Panc1 (cell line): ENCODE results near the gene CES4A. TPM values are rescaled to one million over a fixed set of nuclear protein-coding genes. Genes with fewer than 3 reads are reported as not detected.

Experiments used
- ATAC-seq: fragments of 200-7000 bp; cut with Tn5 transposase; 2 replicates; pipeline ENCODE4 v1.9.1; 2020; ENCODE audit warnings: mild to moderate bottlenecking, moderate library complexity
- BruUV-seq: library from RNA; stranded (reverse); fragments of 400-500 nt; replicated peaks from 2 replicates; lab custom pipeline; 2021; lab: Mats Ljungman, UMichigan
- CTCF ChIA-PET: fragments of 300-600 bp; sonication (Branson Sonifier 250); formaldehyde crosslinking; loops from one replicate; lab custom pipeline; 2022; ENCODE audit warnings: antibody characterized with exemption; lab: Charles Lee
- POLR2A ChIA-PET: fragments of 300-600 bp; sonication (Branson Sonifier 250); formaldehyde crosslinking; loops from one replicate; lab custom pipeline; 2022; ENCODE audit warnings: antibody characterized with exemption; lab: Charles Lee
- DNase-seq: peaks from one replicate; pipeline ENCODE4 v3.0.0-alpha.2; 2010; ENCODE audit warnings: low read depth, low spot score
- H3K27ac ChIP-seq: 2 replicates; pipeline ENCODE4 v1.5.1; 2011; ENCODE audit warnings: mild to moderate bottlenecking, low read length, inconsistent platforms
- H3K27me3 ChIP-seq: fragments of 200-500 bp; sonication (Bioruptor generic); 2 replicates; pipeline ENCODE4 v1.6.0; 2014; ENCODE audit warnings: low read length, inconsistent platforms; ENCODE audit not compliant: control insufficient read depth, insufficient read depth
- H3K36me3 ChIP-seq: fragments of 200-500 bp; sonication (Bioruptor generic); 2 replicates; pipeline ENCODE4 v1.5.1; 2014; ENCODE audit warnings: inconsistent platforms, mild to moderate bottlenecking, low read length, moderate library complexity; ENCODE audit not compliant: control insufficient read depth, insufficient read depth
- H3K4me1 ChIP-seq: 2 replicates; pipeline ENCODE4 v1.5.1; 2011; ENCODE audit warnings: inconsistent platforms, mild to moderate bottlenecking, low read length, moderate library complexity; ENCODE audit not compliant: control insufficient read depth, insufficient read depth
- H3K4me3 ChIP-seq, 2 experiments: 2 replicates each; pipeline ENCODE4 v1.5.1; 2011 to 2012; ENCODE audit warnings: low read depth in 2 of 2, low read length in 2 of 2, mild to moderate bottlenecking in 2 of 2, inconsistent platforms in 1 of 2, moderate library complexity in 1 of 2
- H3K9me3 ChIP-seq: fragments of 200-500 bp; sonication (Bioruptor generic); 2 replicates; pipeline ENCODE4 v1.5.1; 2014; ENCODE audit warnings: low read depth, mild to moderate bottlenecking, inconsistent platforms, low read length, moderate library complexity; ENCODE audit not compliant: control insufficient read depth, insufficient read depth
- CTCF ChIP-seq: fragments of 450-650 bp; IDR thresholded peaks from 2 replicates; pipeline ENCODE4 v1.5.1; 2017; ENCODE audit warnings: mild to moderate bottlenecking
- POLR2AphosphoS5 ChIP-seq: IDR thresholded peaks from 2 replicates; pipeline ENCODE4 v1.6.1; 2012; ENCODE audit warnings: mild to moderate bottlenecking, low read depth, low read length, moderate library complexity
- SIN3A ChIP-seq: IDR thresholded peaks from 2 replicates; pipeline ENCODE4 v1.6.1; 2012; ENCODE audit warnings: low read depth, mild to moderate bottlenecking, low read length, moderate library complexity, borderline replicate concordance; ENCODE audit not compliant: insufficient read depth
- TCF7L2 ChIP-seq: IDR thresholded peaks from 2 replicates; pipeline ENCODE4 v1.6.1; 2011; ENCODE audit warnings: mild to moderate bottlenecking, low read depth, low read length, inconsistent platforms
- in situ Hi-C: cut with HindIII; loops from 2 replicates; pipeline ENCODE4 v1.10.0; 2016; ENCODE audit warnings: low sequenced_read_pairs, low pct_unique_long_range_greater_than_20kb
- intact Hi-C: fragments of 100-400 bp; cut with micrococcal nuclease; formaldehyde crosslinking; loops from one replicate; pipeline ENCODE4 v1.10.0; 2022; ENCODE audit not compliant: unreplicated experiment
- total RNA-seq: library from RNA; stranded (reverse); gene quantifications from one replicate; pipeline ENCODE4 v1.2.1, GENCODE V29; 2021; ENCODE audit not compliant: unreplicated experiment
- TF ChIP-seq, protein P1 (sequence below), 2 experiments: IDR thresholded peaks; 2 replicates each; pipeline ENCODE4 v1.6.1; 2011 to 2012; ENCODE audit warnings: low read depth in 2 of 2, control low read depth in 1 of 2, low read length in 1 of 2, mild to moderate bottlenecking in 1 of 2, moderate library complexity in 1 of 2; ENCODE audit not compliant: insufficient read depth in 1 of 2

Gene CES4A
- total RNA-seq, 1 experiment from 2014 or later = 6.1 TPM

DNA sequence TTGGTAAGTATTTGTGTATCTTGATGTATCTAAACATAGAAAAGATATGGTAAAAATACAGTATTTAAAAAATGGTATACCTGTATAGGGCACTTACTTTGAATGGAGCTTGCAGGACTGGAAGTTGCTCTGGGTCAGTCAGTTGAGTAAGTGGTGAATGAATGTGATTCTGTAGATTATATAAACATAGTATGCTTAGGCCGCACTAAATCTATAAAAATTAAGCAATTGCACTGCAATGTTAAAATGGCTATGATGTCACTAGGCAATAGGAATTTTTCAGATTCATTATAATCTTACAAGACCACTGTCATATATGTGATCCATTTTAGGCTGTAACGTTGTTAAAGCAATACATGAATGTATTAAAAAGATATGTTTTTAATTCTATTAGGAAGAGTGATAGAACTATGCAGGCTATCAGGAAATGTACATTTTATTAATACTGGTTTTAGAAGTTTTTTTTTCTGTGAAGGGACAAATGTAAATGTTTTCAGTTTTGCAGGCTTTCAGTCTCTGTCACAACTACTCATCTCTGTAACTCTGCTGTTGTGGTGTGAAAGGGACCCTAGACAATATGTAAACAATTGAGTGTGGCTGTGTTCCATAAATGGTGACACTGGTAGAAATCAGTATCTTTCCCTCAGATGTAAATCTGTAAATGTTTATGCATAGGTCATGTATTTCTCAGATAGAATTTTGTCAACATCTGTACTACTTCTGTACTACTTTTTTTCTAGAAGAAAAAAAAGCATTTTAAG lies 51.1 kb downstream of the CES4A start:
- Histone ChIP-seq H3K27ac (no peak overlapping the region), H3K36me3 (peaks cover 5% of the 10 kb centered on the region), H3K4me3 (no peak overlapping the region), H3K4me1 (peaks cover 2% of the 10 kb centered on the region; the same call in 1 of the 2 replicates), H3K9me3 (no peaks in the 10 kb centered on the region), H3K27me3 (no peaks in the 10 kb centered on the region)
- ChIA-PET CTCF (no interaction called here), POLR2A (no interaction called here)
- DNase-seq (no peak), ATAC-seq (no peak)
- intact Hi-C loops = no loop called here
- no TSS peak for BruUV-seq
- in situ Hi-C loops = no loop called here
- TF ChIP-seq, protein P1, sequence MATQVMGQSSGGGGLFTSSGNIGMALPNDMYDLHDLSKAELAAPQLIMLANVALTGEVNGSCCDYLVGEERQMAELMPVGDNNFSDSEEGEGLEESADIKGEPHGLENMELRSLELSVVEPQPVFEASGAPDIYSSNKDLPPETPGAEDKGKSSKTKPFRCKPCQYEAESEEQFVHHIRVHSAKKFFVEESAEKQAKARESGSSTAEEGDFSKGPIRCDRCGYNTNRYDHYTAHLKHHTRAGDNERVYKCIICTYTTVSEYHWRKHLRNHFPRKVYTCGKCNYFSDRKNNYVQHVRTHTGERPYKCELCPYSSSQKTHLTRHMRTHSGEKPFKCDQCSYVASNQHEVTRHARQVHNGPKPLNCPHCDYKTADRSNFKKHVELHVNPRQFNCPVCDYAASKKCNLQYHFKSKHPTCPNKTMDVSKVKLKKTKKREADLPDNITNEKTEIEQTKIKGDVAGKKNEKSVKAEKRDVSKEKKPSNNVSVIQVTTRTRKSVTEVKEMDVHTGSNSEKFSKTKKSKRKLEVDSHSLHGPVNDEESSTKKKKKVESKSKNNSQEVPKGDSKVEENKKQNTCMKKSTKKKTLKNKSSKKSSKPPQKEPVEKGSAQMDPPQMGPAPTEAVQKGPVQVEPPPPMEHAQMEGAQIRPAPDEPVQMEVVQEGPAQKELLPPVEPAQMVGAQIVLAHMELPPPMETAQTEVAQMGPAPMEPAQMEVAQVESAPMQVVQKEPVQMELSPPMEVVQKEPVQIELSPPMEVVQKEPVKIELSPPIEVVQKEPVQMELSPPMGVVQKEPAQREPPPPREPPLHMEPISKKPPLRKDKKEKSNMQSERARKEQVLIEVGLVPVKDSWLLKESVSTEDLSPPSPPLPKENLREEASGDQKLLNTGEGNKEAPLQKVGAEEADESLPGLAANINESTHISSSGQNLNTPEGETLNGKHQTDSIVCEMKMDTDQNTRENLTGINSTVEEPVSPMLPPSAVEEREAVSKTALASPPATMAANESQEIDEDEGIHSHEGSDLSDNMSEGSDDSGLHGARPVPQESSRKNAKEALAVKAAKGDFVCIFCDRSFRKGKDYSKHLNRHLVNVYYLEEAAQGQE (IDR thresholded peaks at IDR 0.05; ENCODE audit: insufficient read depth in 1 of 2, low read depth in 2 of 2, low read length in 1 of 2) = no peak
- no peak for TF ChIP-seq SIN3A
- no peak for TF ChIP-seq CTCF
- no peak for TF ChIP-seq POLR2AphosphoS5
- TF ChIP-seq TCF7L2 = no peak

DNA sequence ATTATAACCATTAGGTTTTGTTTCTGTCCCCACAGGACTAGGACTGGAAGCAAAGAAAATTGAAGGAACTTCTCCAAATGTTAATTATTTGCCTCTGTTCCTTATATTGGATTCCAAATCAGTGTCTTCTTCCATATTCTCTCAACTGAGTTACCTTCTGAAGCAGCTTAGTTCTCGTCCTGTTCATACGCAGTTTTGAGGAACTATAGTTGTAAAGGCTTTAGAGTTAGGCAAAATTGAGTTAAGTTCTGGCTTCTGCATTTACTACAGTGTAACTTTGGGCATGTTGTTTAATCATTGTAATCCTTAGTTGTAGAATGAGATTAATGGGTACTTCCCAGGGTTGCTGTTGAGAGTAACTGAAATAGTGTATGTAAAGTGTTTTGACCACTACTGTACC lies 51.8 kb downstream of the CES4A start:
- intact Hi-C loops (no loop called here), in situ Hi-C loops (no loop called here)
- Histone ChIP-seq H3K27ac (no peak overlapping the region), H3K36me3 (peaks cover 5% of the 10 kb centered on the region), H3K4me3 (no peak overlapping the region), H3K4me1 (peaks cover 2% of the 10 kb centered on the region; the same call in 1 of the 2 replicates), H3K9me3 (no peaks in the 10 kb centered on the region), H3K27me3 (no peaks in the 10 kb centered on the region)
- ChIA-PET POLR2A (no interaction called here), CTCF (no interaction called here)
- ATAC-seq = no peak
- TF ChIP-seq CTCF = no peak
- TF ChIP-seq, protein P1 (IDR thresholded peaks at IDR 0.05; ENCODE audit: insufficient read depth in 1 of 2, low read depth in 2 of 2, low read length in 1 of 2) = no peak
- no peak for TF ChIP-seq SIN3A
- no peak for TF ChIP-seq TCF7L2
- TF ChIP-seq POLR2AphosphoS5 = no peak
- no TSS peak for BruUV-seq
- DNase-seq = no peak
